Measurements from ENCODE around the gene TXNRD2.
A peak's percentile ranks its signal among the peaks of the same experiment; 100 is the strongest.

The TXNRD2 gene

GRCh38 chr22:19869497-19870152 lies 72.0 kb downstream of the TXNRD2 start:
- peaks cover 0 to 24% of the 10 kb centered on the region in 2 experiments for H3K36me3 ChIP-seq (ENCODE audit: control insufficient read depth in 1 of 2, insufficient read depth in 2 of 2, low read depth in 1 of 2, low read length in 2 of 2)
- H3K9ac ChIP-seq (ENCODE audit: low read length) = no peak overlapping the region
- H3K27ac ChIP-seq (ENCODE audit: low read length, poor library complexity, severe bottlenecking) = no peak overlapping the region
- no peak overlapping the region for H3K18ac ChIP-seq (ENCODE audit: low read depth in 1 of 2, low read length in 2 of 2)
- H4K91ac ChIP-seq (ENCODE audit: low read length) = no peak overlapping the region
- no peak overlapping the region for H2BK15ac ChIP-seq (ENCODE audit: low read depth, poor library complexity, severe bottlenecking)
- no peak overlapping the region for H2BK12ac ChIP-seq (ENCODE audit: low read length in 2 of 2)
- peaks cover 9% of the 10 kb centered on the region for H3K4me1 ChIP-seq (ENCODE audit: control insufficient read depth, insufficient read depth, low read depth, low read length)
- H4K8ac ChIP-seq (ENCODE audit: low read length) = no peak overlapping the region
- H3K4ac ChIP-seq (ENCODE audit: low read depth in 1 of 2, low read length in 2 of 2) = no peak overlapping the region
- no peaks in the 10 kb centered on the region for H3K9me3 ChIP-seq (ENCODE audit: control insufficient read depth, low read length)
- no peak overlapping the region for H2BK120ac ChIP-seq (ENCODE audit: low read depth, low read length)
- H3K4me2 ChIP-seq (ENCODE audit: low read length, poor library complexity, severe bottlenecking) = no peak overlapping the region
- H3K14ac ChIP-seq (ENCODE audit: low read length in 2 of 2) = no peak overlapping the region
- H3K27me3 ChIP-seq (ENCODE audit: control insufficient read depth in 1 of 2, insufficient read depth in 1 of 2, low read length in 2 of 2) = no peaks in the 10 kb centered on the region
- H3K79me1 ChIP-seq (replicated peaks; ENCODE audit: low read length, poor library complexity, severe bottlenecking) = peaks cover 6% of the 10 kb centered on the region
- H2BK5ac ChIP-seq (ENCODE audit: low read depth, low read length, poor library complexity, severe bottlenecking) = no peak overlapping the region
- no peak overlapping the region for H3K23ac ChIP-seq (ENCODE audit: low read length in 2 of 2)
- H2AFZ ChIP-seq (ENCODE audit: low read depth, low read length) = no peak overlapping the region
- no peak overlapping the region for H3K4me3 ChIP-seq (ENCODE audit: insufficient read depth in 1 of 2, low read depth in 1 of 2, low read length in 2 of 2)
- H2AK5ac ChIP-seq (ENCODE audit: low read length, severe bottlenecking) = no peak overlapping the region
- WGBS = 96% methylated on average over 11 of the region's 12 CpGs
- no peak for DNase-seq

GRCh38 chr22:19868773-19869471 lies 72.7 kb downstream of the TXNRD2 start:
- Histone ChIP-seq H3K9me3 (ENCODE audit: control insufficient read depth, low read length) (no peaks in the 10 kb centered on the region), H3K23ac (ENCODE audit: low read length in 2 of 2) (no peak overlapping the region), H3K36me3 (ENCODE audit: control insufficient read depth in 1 of 2, insufficient read depth in 2 of 2, low read depth in 1 of 2, low read length in 2 of 2) (peaks cover 0 to 20% of the 10 kb centered on the region in 2 experiments), H2BK15ac (ENCODE audit: low read depth, poor library complexity, severe bottlenecking) (no peak overlapping the region), H3K9ac (ENCODE audit: low read length) (no peak overlapping the region), H3K4me1 (ENCODE audit: control insufficient read depth, insufficient read depth, low read depth, low read length) (peaks cover 2% of the 10 kb centered on the region), H2BK120ac (ENCODE audit: low read depth, low read length) (no peak overlapping the region), H3K27me3 (ENCODE audit: control insufficient read depth in 1 of 2, insufficient read depth in 1 of 2, low read length in 2 of 2) (no peaks in the 10 kb centered on the region), H3K79me1 (replicated peaks; ENCODE audit: low read length, poor library complexity, severe bottlenecking) (peaks cover 6% of the 10 kb centered on the region), H3K4me3 (ENCODE audit: insufficient read depth in 1 of 2, low read depth in 1 of 2, low read length in 2 of 2) (no peak overlapping the region), H3K4me2 (ENCODE audit: low read length, poor library complexity, severe bottlenecking) (no peak overlapping the region), H2BK12ac (ENCODE audit: low read length in 2 of 2) (peak overlapping the region in 1 of 2 experiments; percentile 7), H3K14ac (ENCODE audit: low read length in 2 of 2) (no peak overlapping the region), H3K18ac (ENCODE audit: low read depth in 1 of 2, low read length in 2 of 2) (no peak overlapping the region), H3K4ac (ENCODE audit: low read depth in 1 of 2, low read length in 2 of 2) (no peak overlapping the region), H2AFZ (ENCODE audit: low read depth, low read length) (no peak overlapping the region), H2AK5ac (ENCODE audit: low read length, severe bottlenecking) (no peak overlapping the region), H4K8ac (ENCODE audit: low read length) (no peak overlapping the region), H2BK5ac (ENCODE audit: low read depth, low read length, poor library complexity, severe bottlenecking) (no peak overlapping the region), H3K27ac (ENCODE audit: low read length, poor library complexity, severe bottlenecking) (no peak overlapping the region), H4K91ac (ENCODE audit: low read length) (no peak overlapping the region)
- WGBS = 92% methylated on average over 23 of the region's 23 CpGs
- DNase-seq = no peak

- no peak overlapping the region for H2BK120ac ChIP-seq (ENCODE audit: low read depth, low read length)
- no peak overlapping the region for H3K9ac ChIP-seq (ENCODE audit: low read length)
- no peak overlapping the region for H4K8ac ChIP-seq (ENCODE audit: low read length)
- H3K9me3 ChIP-seq (ENCODE audit: control insufficient read depth, low read length) = no peaks in the 10 kb centered on the region
- H2AFZ ChIP-seq (ENCODE audit: low read depth, low read length) = no peak overlapping the region
- no peak for DNase-seq
- no peaks in the 10 kb centered on the region for H3K27me3 ChIP-seq (ENCODE audit: control insufficient read depth in 1 of 2, insufficient read depth in 1 of 2, low read length in 2 of 2)
- H3K36me3 ChIP-seq (ENCODE audit: control insufficient read depth in 1 of 2, insufficient read depth in 2 of 2, low read depth in 1 of 2, low read length in 2 of 2) = peaks cover 0 to 14% of the 10 kb centered on the region in 2 experiments
- H3K14ac ChIP-seq (ENCODE audit: low read length in 2 of 2) = no peak overlapping the region
- no peak overlapping the region for H2BK15ac ChIP-seq (ENCODE audit: low read depth, poor library complexity, severe bottlenecking)
- H2AK5ac ChIP-seq (ENCODE audit: low read length, severe bottlenecking) = no peak overlapping the region
- no peak overlapping the region for H3K4ac ChIP-seq (ENCODE audit: low read depth in 1 of 2, low read length in 2 of 2)
- no peak overlapping the region for H3K4me3 ChIP-seq (ENCODE audit: insufficient read depth in 1 of 2, low read depth in 1 of 2, low read length in 2 of 2)
- H2BK5ac ChIP-seq (ENCODE audit: low read depth, low read length, poor library complexity, severe bottlenecking) = no peak overlapping the region
- H3K27ac ChIP-seq (ENCODE audit: low read length, poor library complexity, severe bottlenecking) = no peak overlapping the region
- H3K4me2 ChIP-seq (ENCODE audit: low read length, poor library complexity, severe bottlenecking) = no peak overlapping the region
- H3K79me1 ChIP-seq (replicated peaks; ENCODE audit: low read length, poor library complexity, severe bottlenecking) = peaks cover 6% of the 10 kb centered on the region
- peaks cover 1% of the 10 kb centered on the region for H3K4me1 ChIP-seq (ENCODE audit: control insufficient read depth, insufficient read depth, low read depth, low read length)
- WGBS = 84% methylated on average over 2 of the region's 3 CpGs
- peak overlapping the region in 1 of 2 experiments; percentile 11 for H2BK12ac ChIP-seq (ENCODE audit: low read length in 2 of 2)
- no peak overlapping the region for H3K23ac ChIP-seq (ENCODE audit: low read length in 2 of 2)
- H3K18ac ChIP-seq (ENCODE audit: low read depth in 1 of 2, low read length in 2 of 2) = no peak overlapping the region
- no peak overlapping the region for H4K91ac ChIP-seq (ENCODE audit: low read length)
These were observed 73.3 kb downstream of the TXNRD2 start for GRCh38 chr22:19868333-19868732.

- H4K91ac ChIP-seq (ENCODE audit: low read length) = no peak overlapping the region
These were observed 74.0 kb downstream of the TXNRD2 start for GRCh38 chr22:19867617-19868016.

More at GRCh38 chr22:19867617-19868016, 74.0 kb downstream of the TXNRD2 start:
- Histone ChIP-seq H3K9ac (ENCODE audit: low read length) (no peak overlapping the region), H3K36me3 (ENCODE audit: control insufficient read depth in 1 of 2, insufficient read depth in 2 of 2, low read depth in 1 of 2, low read length in 2 of 2) (peaks cover 0 to 7% of the 10 kb centered on the region in 2 experiments), H3K27me3 (ENCODE audit: control insufficient read depth in 1 of 2, insufficient read depth in 1 of 2, low read length in 2 of 2) (no peaks in the 10 kb centered on the region), H2BK5ac (ENCODE audit: low read depth, low read length, poor library complexity, severe bottlenecking) (no peak overlapping the region), H3K23ac (ENCODE audit: low read length in 2 of 2) (no peak overlapping the region), H3K27ac (ENCODE audit: low read length, poor library complexity, severe bottlenecking) (no peak overlapping the region), H4K8ac (ENCODE audit: low read length) (no peak overlapping the region), H3K4me2 (ENCODE audit: low read length, poor library complexity, severe bottlenecking) (no peak overlapping the region), H2AK5ac (ENCODE audit: low read length, severe bottlenecking) (no peak overlapping the region), H3K4me1 (ENCODE audit: control insufficient read depth, insufficient read depth, low read depth, low read length) (no peaks in the 10 kb centered on the region), H2BK120ac (ENCODE audit: low read depth, low read length) (no peak overlapping the region), H3K4me3 (ENCODE audit: insufficient read depth in 1 of 2, low read depth in 1 of 2, low read length in 2 of 2) (no peak overlapping the region), H2AFZ (ENCODE audit: low read depth, low read length) (no peak overlapping the region), H2BK15ac (ENCODE audit: low read depth, poor library complexity, severe bottlenecking) (no peak overlapping the region), H3K18ac (ENCODE audit: low read depth in 1 of 2, low read length in 2 of 2) (no peak overlapping the region), H2BK12ac (ENCODE audit: low read length in 2 of 2) (no peak overlapping the region), H3K79me1 (replicated peaks; ENCODE audit: low read length, poor library complexity, severe bottlenecking) (peaks cover 6% of the 10 kb centered on the region), H3K14ac (ENCODE audit: low read length in 2 of 2) (no peak overlapping the region), H3K4ac (ENCODE audit: low read depth in 1 of 2, low read length in 2 of 2) (no peak overlapping the region), H3K9me3 (ENCODE audit: control insufficient read depth, low read length) (no peaks in the 10 kb centered on the region)
- no peak for DNase-seq
- WGBS = 95% methylated on average over 7 of the region's 7 CpGs
